Fibroblast of skin of left biceps (primary cell): ENCODE data around the gene C2CD3.
"Not testable (repeated sequence)": the region's sequence is repeated elsewhere in the genome, so short reads cannot be mapped to it uniquely, and the experiment has no call there.

ENCODE experiments used
- DNase-seq, 2 experiments: peaks; one replicate each; pipeline ENCODE4 v3.0.0-alpha.2; 2013; ENCODE audit warnings: low read depth in 2 of 2

Gene C2CD3

GRCh38 chr11:74063628-74064027 lies 107.2 kb downstream of the C2CD3 start:
- not testable (repeated sequence) for DNase-seq

- DNase-seq = not testable (repeated sequence)
These were observed 109.2 kb downstream of the C2CD3 start for GRCh38 chr11:74061599-74061998.

GRCh38 chr11:74057249-74058151 lies 113.3 kb downstream of the C2CD3 start:
- no peak for DNase-seq

GRCh38 chr11:74055938-74056337 lies 114.9 kb downstream of the C2CD3 start:
- DNase-seq = no peak

GRCh38 chr11:74050465-74050864 lies 120.3 kb downstream of the C2CD3 start:
- no peak for DNase-seq

- no peak for DNase-seq
These were observed 121.8 kb downstream of the C2CD3 start for GRCh38 chr11:74048993-74049392.

GRCh38 chr11:74044538-74044937 lies 126.3 kb downstream of the C2CD3 start:
- DNase-seq = no peak

GRCh38 chr11:74043450-74043849 lies 127.4 kb downstream of the C2CD3 start:
- DNase-seq = no peak

- no peak for DNase-seq
These were observed 133.5 kb downstream of the C2CD3 start for GRCh38 chr11:74037309-74037708.

- DNase-seq = no peak
These were observed 135.5 kb downstream of the C2CD3 start for GRCh38 chr11:74035264-74035663.

- DNase-seq = no peak
These were observed 137.8 kb downstream of the C2CD3 start for GRCh38 chr11:74033046-74033445.

GRCh38 chr11:74030723-74031676 lies 139.8 kb downstream of the C2CD3 start:
- DNase-seq = no peak

GRCh38 chr11:74025467-74026166 lies 145.2 kb downstream of the C2CD3 start:
- no peak for DNase-seq

GRCh38 chr11:74024261-74025029 lies 146.4 kb downstream of the C2CD3 start:
- DNase-seq = peak; percentile 61 to 68

- DNase-seq = no peak
These were observed 147.5 kb downstream of the C2CD3 start for GRCh38 chr11:74023276-74023675.

GRCh38 chr11:74022546-74022945 lies 148.3 kb downstream of the C2CD3 start:
- no peak for DNase-seq

- DNase-seq = no peak
These were observed 148.8 kb downstream of the C2CD3 start for GRCh38 chr11:74021998-74022397.

- no peak for DNase-seq
These were observed 150.3 kb downstream of the C2CD3 start for GRCh38 chr11:74020539-74020938.

- DNase-seq = no peak
These were observed 150.9 kb downstream of the C2CD3 start for GRCh38 chr11:74019860-74020259.

- DNase-seq = no peak
These were observed 151.6 kb downstream of the C2CD3 start for GRCh38 chr11:74019104-74019738.
